ENCODE data around the gene TMTC4.

The TMTC4 gene

DNA sequence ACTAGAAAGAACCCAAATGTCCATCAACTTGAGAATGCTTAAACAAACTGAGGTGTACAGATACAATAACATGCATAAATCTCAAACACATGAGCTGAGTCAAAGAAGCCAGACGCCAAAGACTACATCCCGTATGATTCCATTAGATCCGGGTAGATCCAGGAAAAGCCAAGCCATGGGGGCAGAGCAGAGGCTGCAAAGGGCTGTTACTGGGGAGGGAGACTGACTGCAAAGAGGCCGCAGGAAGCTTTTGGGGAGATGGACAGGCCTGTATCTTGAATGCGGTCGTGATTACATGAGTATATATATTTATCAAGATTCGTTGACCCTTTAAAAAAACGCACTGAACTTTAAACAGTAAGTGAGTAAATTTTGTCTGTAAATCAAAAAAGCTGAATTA, 114.7 kb downstream of the TMTC4 start:
- DNase-seq, result no peak
- in situ Hi-C loops (cut with MboI; ENCODE audit: low pct_unique_long_range_greater_than_20kb, low sequenced_read_pairs), result no loop called here
